Uterus (tissue), 4 donors: Measurements from ENCODE around the gene GRK5. TPM values are rescaled to one million over a fixed set of nuclear protein-coding genes. Genes with fewer than 3 reads are reported as not detected.

Experiments
- DNase-seq, 2 donors: peaks; one replicate each; pipeline ENCODE4 v3.0.0-alpha.2; 2019 to 2020
- H3K27ac ChIP-seq, 2 donors: fragments of 200-600 bp; sonication (generic); 1 replicate in 1 of 2; 2 replicates in 1 of 2; pipeline ENCODE4 v1.5.1; 2016 to 2018
- H3K27me3 ChIP-seq, 2 donors: fragments of 200-600 bp; sonication (generic); one replicate each; pipeline ENCODE4 v1.5.1; 2018 to 2019; ENCODE audit warnings: control low read depth in 1 of 2
- H3K36me3 ChIP-seq, 2 donors: fragments of 200-600 bp; sonication (generic); one replicate each; pipeline ENCODE4 v1.5.1; 2019; ENCODE audit warnings: control low read depth in 1 of 2
- H3K4me1 ChIP-seq, 2 donors: fragments of 200-600 bp; sonication (generic); one replicate each; pipeline ENCODE4 v1.5.1; 2018 to 2019; ENCODE audit warnings: control low read depth in 1 of 2
- H3K4me3 ChIP-seq, 2 donors: fragments of 200-600 bp; sonication (generic); 1 replicate in 1 of 2; 2 replicates in 1 of 2; pipeline ENCODE4 v1.5.1; 2018 to 2019; ENCODE audit warnings: mild to moderate bottlenecking in 1 of 2
- H3K9me3 ChIP-seq, 2 donors: fragments of 200-600 bp; sonication (generic); one replicate each; pipeline ENCODE4 v1.5.1; 2019; ENCODE audit warnings: control low read depth in 1 of 2
- CTCF ChIP-seq, 4 experiments: fragments of 200-600 bp in 2 of 4; fragments of 450-650 bp in 2 of 4; sonication (generic) in 2 of 4; IDR thresholded peaks; one replicate each; pipeline ENCODE4 v1.5.1; 2016 to 2019; ENCODE audit warnings: antibody characterized with exemption in 4 of 4, mild to moderate bottlenecking in 2 of 4, moderate library complexity in 1 of 4
- POLR2A ChIP-seq, 2 donors: fragments of 450-650 bp; IDR thresholded peaks; one replicate each; pipeline ENCODE4 v1.6.1; 2016; ENCODE audit warnings: antibody characterized with exemption in 2 of 2, mild to moderate bottlenecking in 1 of 2, moderate library complexity in 1 of 2
- intact Hi-C: fragments of 100-400 bp; cut with DNase I; formaldehyde crosslinking; loops from one replicate; pipeline ENCODE4 v1.15.1; 2023; ENCODE audit warnings: low total_unique reads
- total RNA-seq, 4 donors: library from RNA; depleted of rRNA in 3 of 4; stranded (reverse); fragments of >200 nt in 3 of 4; gene quantifications; one replicate each; pipeline versions ENCODE4 v1.1.0 to v1.2.4, GENCODE V29; 2014 to 2023
- donor health status: DM: yes; HTN: yes; CAD: no.

The GRK5 gene
- total RNA-seq, 4 donors from 2014 or later, result 11.6 to 34.6 (median 14.1) TPM

DNA sequence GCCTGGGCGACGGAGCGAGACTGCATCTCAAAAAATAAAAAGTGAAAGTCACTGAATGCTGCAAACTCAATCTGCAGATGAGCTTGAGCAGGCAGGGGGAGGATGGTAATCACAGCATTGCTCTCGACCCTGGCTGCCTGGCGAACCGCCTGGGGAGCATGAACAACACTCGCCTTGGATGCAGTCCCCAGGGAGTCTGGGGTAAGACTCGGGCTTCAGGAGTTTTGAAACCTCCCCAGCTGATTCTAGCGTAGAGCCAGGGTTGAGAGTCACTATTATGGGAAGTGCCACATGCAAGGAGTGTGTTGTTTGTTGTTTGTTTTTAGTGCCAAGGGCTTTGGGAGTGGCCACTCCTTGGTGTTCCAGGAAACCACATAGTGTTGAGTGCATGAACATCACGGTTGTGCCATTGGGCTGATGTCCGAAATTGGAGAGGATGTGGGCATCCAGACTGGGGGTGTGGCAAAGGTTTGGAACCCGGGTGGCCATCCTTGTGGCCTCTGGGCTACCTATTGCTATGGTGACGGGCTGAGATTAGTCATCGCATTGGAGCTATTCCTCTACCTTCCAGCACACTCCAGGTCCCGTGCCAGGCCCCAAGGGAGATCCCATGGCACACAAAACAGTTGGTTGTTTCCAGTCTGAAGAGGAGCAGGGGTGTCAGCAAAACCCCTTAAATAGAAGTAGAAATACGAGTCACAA lies 242.5 kb downstream of the GRK5 start:
- Histone ChIP-seq H3K4me1 (no peaks in the 10 kb centered on the region), H3K4me3 (no peak overlapping the region), H3K27ac (no peak overlapping the region), H3K27me3 (no peaks in the 10 kb centered on the region), H3K9me3 (no peaks in the 10 kb centered on the region), H3K36me3 (no peaks in the 10 kb centered on the region)
- DNase-seq, result peak; percentile 49 to 57
- TF ChIP-seq CTCF (IDR thresholded peaks at IDR 0.05) (no peak), POLR2A (IDR thresholded peaks at IDR 0.05) (no peak)
- intact Hi-C loops, result no loop called here

DNA sequence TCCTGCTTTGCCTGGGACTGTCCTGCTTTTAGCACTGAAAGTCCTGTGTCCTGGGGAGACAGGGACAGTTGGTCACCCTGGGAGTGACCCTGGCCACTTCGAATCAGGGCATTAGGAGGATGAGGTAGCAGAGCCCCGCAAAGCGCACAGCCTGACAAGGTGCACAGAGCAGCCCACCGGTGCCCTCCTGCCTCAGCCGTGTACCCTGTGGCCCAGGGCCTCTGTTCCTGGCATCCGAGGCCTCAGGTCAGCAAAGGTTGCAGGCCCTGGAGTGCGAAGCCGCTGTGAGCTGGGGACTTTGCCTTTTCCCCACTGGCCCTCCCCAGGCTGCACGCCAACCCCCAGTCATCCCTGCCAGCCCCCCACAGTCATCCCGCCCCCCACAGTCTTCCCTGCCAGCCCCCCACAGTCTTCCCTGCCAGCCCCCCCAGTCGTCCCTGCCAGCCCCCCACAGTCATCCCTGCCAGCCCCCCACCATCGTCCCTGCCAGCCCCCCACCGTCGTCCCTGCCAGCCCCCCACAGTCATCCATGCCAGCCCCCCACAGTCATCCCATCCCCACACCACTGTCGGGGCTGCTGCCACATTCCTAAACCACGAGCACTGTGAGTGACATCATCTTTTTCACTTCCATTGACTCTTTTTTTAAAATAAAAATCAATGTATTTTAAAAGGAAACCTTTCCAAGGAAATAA lies 243.4 kb downstream of the GRK5 start:
- Histone ChIP-seq H3K9me3 (no peaks in the 10 kb centered on the region), H3K36me3 (no peaks in the 10 kb centered on the region), H3K27ac (no peak overlapping the region), H3K4me3 (no peak overlapping the region), H3K4me1 (no peaks in the 10 kb centered on the region), H3K27me3 (no peaks in the 10 kb centered on the region)
- DNase-seq, result no peak
- TF ChIP-seq POLR2A (IDR thresholded peaks at IDR 0.05) (no peak), CTCF (IDR thresholded peaks at IDR 0.05) (no peak)
- intact Hi-C loops, result no loop called here

DNA sequence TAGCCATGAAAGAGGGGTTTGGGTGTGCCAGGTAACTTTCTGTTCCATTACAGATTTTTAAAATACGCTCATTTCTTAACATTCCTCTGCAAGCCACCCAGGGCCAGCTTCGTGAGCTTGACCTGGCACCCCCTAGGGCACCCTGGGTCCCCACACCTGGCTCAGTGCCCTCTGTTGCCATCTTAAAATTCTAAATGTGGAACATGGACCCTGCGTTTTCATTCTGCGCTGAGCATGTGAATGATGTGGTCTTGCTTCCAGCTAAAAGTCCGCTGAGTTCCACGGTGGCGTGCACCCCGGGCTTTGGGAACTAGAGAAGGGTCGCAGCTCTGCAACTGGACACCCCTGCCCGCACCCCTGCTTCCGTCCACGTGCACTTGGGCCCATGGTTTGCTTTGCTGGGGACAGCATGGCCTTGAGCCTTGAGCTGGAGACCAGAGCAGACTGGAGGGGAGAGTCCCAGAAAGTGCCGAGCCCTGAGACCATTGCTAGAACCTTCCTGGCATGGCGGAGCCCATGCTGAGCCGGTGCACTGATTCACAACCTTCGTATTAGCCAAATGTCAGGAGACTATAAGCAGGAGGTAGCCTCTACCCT lies 244.0 kb downstream of the GRK5 start:
- Histone ChIP-seq H3K4me3 (no peak overlapping the region), H3K27ac (no peak overlapping the region), H3K9me3 (no peaks in the 10 kb centered on the region), H3K4me1 (no peaks in the 10 kb centered on the region), H3K36me3 (no peaks in the 10 kb centered on the region), H3K27me3 (no peaks in the 10 kb centered on the region)
- intact Hi-C loops, result no loop called here
- DNase-seq, result peak in 1 of 2 donors; percentile 12
- TF ChIP-seq CTCF (IDR thresholded peaks at IDR 0.05), result no peak
- no peak for TF ChIP-seq POLR2A (IDR thresholded peaks at IDR 0.05)

DNA sequence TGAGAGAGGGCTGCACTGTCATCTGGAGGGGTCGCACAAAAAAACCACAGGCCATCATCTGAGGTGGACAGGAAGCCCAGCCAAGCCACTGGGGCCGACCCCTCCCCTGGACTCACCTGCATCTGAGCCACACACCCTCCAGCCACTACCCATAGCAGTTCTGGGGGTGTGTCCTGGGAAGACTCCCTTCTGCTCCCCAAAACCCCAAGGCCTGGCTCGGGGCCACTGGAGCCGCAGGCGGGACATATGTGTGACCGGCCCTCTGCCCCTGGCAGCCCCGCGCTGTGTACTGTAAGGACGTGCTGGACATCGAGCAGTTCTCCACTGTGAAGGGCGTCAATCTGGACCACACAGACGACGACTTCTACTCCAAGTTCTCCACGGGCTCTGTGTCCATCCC lies 245.0 kb downstream of the GRK5 start:
- TF ChIP-seq CTCF (IDR thresholded peaks at IDR 0.05) (no peak), POLR2A (IDR thresholded peaks at IDR 0.05) (no peak)
- Histone ChIP-seq H3K9me3 (no peaks in the 10 kb centered on the region), H3K27ac (no peak overlapping the region), H3K4me3 (no peak overlapping the region), H3K36me3 (no peaks in the 10 kb centered on the region), H3K4me1 (no peaks in the 10 kb centered on the region), H3K27me3 (no peaks in the 10 kb centered on the region)
- no peak for DNase-seq
- intact Hi-C loops, result no loop called here

- H3K36me3 ChIP-seq, result no peaks in the 10 kb centered on the region
- no peaks in the 10 kb centered on the region for H3K9me3 ChIP-seq
- intact Hi-C loops, result no loop called here
These were observed 245.9 kb downstream of the GRK5 start for GRCh38 chr10:119453313-119453712.

More at GRCh38 chr10:119453313-119453712, 245.9 kb downstream of the GRK5 start:
- H3K27me3 ChIP-seq, result no peaks in the 10 kb centered on the region
- no peak for DNase-seq
- H3K27ac ChIP-seq, result no peak overlapping the region
- TF ChIP-seq POLR2A (IDR thresholded peaks at IDR 0.05), result no peak
- TF ChIP-seq CTCF (IDR thresholded peaks at IDR 0.05), result no peak
- no peak overlapping the region for H3K4me3 ChIP-seq
- no peaks in the 10 kb centered on the region for H3K4me1 ChIP-seq
